Astrocyte of the cerebellum (primary cell): Measurements from ENCODE around the gene HYAL1.
"Not testable (repeated sequence)": the region's sequence is repeated elsewhere in the genome, so short reads cannot be mapped to it uniquely, and the experiment has no call there.

ENCODE experiments used
- DNase-seq: peaks from one replicate; pipeline ENCODE4 v3.0.0-alpha.2; 2011; ENCODE audit warnings: low read depth
- H3K4me3 ChIP-seq: 2 replicates; pipeline ENCODE4 v1.5.1; 2011; ENCODE audit warnings: mild to moderate bottlenecking, low read depth, low read length, moderate library complexity
- in situ Hi-C: cut with HindIII; loops from 2 replicates; pipeline ENCODE4 v1.10.0; 2017; ENCODE audit warnings: low sequenced_read_pairs
- TF ChIP-seq, protein P1 (sequence below): IDR thresholded peaks from 2 replicates; pipeline ENCODE4 v1.5.1; 2012; ENCODE audit warnings: low read length, low read depth, moderate library complexity, mild to moderate bottlenecking; ENCODE audit errors: missing control alignments

Gene HYAL1

DNA sequence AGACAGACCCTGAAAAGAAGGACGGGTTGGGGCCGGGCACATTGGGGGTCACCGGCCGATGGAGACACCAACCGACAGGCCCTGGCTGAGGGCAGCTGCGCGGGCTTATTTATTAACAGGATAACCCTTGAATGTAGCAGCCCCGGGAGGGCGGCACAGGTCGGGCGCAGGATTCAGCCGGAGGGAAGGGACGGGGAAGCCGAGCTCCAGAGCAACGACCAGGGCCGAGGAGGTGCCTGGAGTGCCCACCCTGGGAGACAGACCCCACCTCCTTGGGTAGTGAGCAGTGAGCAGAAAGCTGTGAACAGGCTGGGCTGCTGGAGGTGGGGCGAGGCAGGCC lies 26.6 kb downstream of the HYAL1 start:
- TF ChIP-seq, protein P1, sequence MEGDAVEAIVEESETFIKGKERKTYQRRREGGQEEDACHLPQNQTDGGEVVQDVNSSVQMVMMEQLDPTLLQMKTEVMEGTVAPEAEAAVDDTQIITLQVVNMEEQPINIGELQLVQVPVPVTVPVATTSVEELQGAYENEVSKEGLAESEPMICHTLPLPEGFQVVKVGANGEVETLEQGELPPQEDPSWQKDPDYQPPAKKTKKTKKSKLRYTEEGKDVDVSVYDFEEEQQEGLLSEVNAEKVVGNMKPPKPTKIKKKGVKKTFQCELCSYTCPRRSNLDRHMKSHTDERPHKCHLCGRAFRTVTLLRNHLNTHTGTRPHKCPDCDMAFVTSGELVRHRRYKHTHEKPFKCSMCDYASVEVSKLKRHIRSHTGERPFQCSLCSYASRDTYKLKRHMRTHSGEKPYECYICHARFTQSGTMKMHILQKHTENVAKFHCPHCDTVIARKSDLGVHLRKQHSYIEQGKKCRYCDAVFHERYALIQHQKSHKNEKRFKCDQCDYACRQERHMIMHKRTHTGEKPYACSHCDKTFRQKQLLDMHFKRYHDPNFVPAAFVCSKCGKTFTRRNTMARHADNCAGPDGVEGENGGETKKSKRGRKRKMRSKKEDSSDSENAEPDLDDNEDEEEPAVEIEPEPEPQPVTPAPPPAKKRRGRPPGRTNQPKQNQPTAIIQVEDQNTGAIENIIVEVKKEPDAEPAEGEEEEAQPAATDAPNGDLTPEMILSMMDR, result no peak
- in situ Hi-C loops, result no loop called here
- no peak overlapping the region for H3K4me3 ChIP-seq
- DNase-seq, result no peak

DNA sequence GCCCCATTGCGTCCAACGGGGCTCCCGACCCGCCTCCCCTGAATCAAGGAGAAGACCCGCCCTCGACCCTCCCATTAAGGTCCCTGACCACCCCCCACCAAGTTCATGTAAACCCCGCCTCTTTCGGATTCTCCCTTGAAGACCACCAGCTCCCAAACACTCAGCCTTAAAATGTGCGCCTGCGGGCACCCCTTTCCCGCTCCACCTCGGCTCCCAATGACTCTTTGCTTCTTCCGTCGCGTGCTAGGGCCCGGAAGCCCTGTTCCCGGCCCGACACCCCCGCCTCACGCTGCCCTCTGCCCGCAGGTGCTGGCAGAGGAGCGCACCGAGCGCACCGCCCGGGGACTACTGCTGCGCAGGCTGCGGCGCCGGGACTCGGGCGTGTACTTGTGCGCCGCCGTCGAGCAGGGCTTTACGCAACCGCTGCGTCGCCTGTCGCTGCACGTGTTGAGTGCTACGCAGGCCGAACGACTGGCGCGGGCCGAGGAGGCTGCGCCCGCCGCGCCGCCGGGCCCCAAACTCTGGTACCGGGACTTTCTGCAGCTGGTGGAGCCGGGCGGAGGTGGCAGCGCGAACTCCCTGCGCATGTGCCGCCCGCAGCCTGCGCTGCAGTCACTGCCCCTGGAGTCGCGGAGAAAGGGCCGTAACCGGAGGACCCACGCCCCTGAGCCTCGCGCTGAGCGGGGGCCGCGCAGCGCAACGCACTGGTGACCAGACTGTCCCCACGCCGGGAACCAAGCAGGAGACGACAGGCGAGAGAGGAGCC lies 27.2 kb downstream of the HYAL1 start:
- no peak for DNase-seq
- TF ChIP-seq, protein P1, result no peak
- in situ Hi-C loops, result no loop called here
- no peak overlapping the region for H3K4me3 ChIP-seq

DNA sequence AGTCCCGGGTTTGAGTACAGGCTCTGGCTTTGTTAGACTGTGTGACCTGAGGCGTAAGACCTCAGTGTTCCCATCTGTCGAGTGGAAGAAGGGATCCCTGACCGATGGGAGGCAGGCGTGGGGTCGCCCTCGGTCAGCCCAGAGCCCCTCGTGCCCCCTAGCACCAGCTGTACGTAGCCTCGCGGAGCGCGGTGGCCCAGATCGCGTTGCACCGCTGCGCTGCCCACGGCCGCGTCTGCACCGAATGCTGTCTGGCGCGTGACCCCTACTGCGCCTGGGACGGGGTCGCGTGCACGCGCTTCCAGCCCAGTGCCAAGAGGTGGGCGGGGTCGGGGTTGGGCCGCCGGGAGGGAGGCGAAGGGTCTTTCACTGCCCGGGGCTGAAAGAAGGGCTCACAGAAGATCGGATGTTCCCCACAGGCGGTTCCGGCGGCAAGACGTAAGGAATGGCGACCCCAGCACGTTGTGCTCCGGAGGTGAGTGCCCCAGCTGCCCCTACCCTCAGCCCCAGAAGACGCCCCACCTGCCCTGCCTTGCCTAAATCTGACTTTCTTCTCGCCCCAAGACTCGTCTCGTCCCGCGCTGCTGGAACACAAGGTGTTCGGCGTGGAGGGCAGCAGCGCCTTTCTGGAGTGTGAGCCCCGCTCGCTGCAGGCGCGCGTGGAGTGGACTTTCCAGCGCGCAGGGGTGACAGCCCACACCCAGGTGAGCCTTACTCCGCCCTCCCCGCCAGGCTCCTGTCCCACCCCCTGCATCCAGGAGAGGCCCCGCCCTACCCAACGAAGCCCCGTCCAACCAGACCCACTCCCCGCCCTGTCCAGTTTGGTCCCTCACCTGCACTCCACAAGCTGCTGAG lies 28.0 kb downstream of the HYAL1 start:
- TF ChIP-seq, protein P1, result no peak
- in situ Hi-C loops, result no loop called here
- DNase-seq, result no peak
- no peak overlapping the region for H3K4me3 ChIP-seq

DNA sequence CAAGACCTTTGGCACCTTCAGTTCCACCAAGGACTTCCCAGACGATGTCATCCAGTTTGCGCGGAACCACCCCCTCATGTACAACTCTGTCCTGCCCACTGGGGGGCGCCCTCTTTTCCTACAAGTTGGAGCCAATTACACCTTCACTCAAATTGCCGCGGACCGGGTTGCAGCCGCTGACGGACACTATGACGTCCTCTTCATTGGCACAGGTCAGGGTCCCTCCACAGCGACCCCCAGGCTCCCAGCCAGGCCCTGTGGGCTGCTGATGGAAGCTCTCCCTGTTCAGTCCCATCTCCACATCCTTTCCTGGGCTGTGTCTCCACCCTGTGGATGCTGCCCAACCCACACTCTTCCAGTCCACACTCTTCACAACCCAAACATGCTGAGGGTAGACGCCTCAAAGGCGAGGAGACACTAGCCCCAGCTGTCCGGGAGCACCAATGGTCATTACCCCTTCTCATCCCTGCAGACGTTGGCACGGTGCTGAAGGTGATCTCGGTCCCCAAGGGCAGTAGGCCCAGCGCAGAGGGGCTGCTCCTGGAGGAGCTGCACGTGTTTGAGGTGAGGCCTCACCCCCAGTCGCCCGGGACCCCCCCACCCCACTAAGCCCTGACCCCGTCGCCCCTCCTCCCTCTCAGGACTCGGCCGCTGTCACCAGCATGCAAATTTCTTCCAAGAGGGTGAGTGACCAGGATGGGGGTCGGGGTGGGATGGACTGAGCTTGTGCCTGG lies 28.8 kb downstream of the HYAL1 start:
- no peak overlapping the region for H3K4me3 ChIP-seq
- TF ChIP-seq, protein P1, result peak; percentile 73
- in situ Hi-C loops, result no loop called here
- no peak for DNase-seq

DNA sequence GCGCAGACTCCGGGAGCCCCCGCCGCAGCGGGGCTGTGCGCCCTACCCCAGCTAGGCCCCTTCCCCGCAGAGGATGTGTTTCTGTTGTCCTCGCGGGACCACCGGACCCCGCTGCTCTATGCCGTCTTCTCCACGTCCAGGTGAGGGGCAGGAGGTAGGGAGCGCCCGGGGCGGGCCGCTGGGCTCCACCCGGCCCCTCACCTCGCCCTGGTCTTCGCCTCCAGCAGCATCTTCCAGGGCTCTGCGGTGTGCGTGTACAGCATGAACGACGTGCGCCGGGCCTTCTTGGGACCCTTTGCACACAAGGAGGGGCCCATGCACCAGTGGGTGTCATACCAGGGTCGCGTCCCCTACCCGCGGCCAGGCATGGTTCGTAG lies 29.7 kb downstream of the HYAL1 start:
- TF ChIP-seq, protein P1, result no peak
- DNase-seq, result no peak
- no peak overlapping the region for H3K4me3 ChIP-seq
- in situ Hi-C loops, result no loop called here

DNA sequence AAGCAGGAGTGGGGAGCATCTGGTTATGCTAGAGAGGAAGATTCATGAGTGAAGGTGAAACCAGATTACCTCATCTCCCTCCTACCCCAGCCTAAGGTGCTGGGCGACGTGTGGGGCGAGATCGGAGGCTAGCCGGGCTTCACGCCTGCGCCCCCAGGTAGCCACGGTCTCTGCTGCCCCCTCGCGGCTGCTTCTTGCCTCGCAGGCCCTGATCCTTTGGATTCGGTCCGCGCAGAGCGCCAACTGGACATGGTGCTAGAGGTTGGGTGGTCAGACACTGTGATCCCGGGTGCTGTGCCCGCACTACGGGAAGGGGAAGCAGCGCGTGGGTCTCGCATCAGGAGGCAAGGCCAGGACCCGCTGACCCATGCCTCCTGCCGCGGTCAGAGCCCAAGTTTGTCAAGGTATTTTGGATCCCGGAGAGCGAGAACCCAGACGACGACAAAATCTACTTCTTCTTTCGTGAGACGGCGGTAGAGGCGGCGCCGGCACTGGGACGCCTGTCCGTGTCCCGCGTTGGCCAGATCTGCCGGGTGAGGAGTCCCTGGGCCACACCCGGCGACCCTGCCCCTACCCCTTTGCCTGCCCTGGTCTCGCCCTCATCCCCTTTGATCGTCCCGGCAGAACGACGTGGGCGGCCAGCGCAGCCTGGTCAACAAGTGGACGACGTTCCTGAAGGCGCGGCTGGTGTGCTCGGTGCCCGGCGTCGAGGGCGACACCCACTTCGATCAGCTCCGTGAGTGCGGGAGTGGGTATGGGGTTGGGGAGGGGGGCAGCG lies 30.3 kb downstream of the HYAL1 start:
- no peak for DNase-seq
- TF ChIP-seq, protein P1, result peak; percentile 91
- peak overlapping the region; percentile 17 for H3K4me3 ChIP-seq
- in situ Hi-C loops, result no loop called here

DNA sequence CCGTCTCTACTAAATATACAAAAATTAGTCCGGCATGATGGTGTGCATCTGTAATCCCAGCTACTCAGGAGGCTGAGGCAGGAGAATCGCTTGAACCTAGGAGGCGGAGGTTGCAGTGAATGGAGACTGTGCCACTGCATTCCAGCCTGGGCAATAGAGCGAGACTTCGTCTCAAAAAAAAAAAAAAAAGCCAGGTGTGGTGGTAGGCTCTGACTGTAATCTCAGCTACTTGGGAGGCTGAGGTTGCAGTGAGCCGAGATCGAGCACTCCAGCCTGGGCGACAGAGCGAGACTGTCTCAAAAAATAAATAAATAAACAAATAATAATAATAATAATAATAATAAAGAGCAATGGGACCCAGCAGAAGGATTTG lies 30.9 kb downstream of the HYAL1 start:
- in situ Hi-C loops, H3K4me3 ChIP-seq, DNase-seq: not testable (repeated sequence)
